GM12801 (cell line): ENCODE results near the gene IFNAR1.

Experiments
- CTCF ChIP-seq: IDR thresholded peaks from one replicate; pipeline ENCODE4 v1.5.1; 2011; ENCODE audit warnings: control low read depth; ENCODE audit not compliant: insufficient read length; ENCODE audit errors: extremely low read depth

IFNAR1 gene

GRCh38 chr21:33309778-33310177 is 15.0 kb upstream of the IFNAR1 start:
- no peak for TF ChIP-seq CTCF

- no peak for TF ChIP-seq CTCF
Observed at GRCh38 chr21:33312121-33312520, 12.6 kb upstream of the IFNAR1 start.

- no peak for TF ChIP-seq CTCF
Observed at GRCh38 chr21:33313183-33313582, 11.6 kb upstream of the IFNAR1 start.

- no peak for TF ChIP-seq CTCF
Observed at GRCh38 chr21:33313611-33314010, 11.2 kb upstream of the IFNAR1 start.

GRCh38 chr21:33314111-33314510 is 10.7 kb upstream of the IFNAR1 start:
- no peak for TF ChIP-seq CTCF

- no peak for TF ChIP-seq CTCF
Observed at GRCh38 chr21:33315946-33316710, 8.6 kb upstream of the IFNAR1 start.

GRCh38 chr21:33317145-33317544 is 7.6 kb upstream of the IFNAR1 start:
- no peak for TF ChIP-seq CTCF
